GM12878 (cell line): ENCODE data around the gene CNIH2. TPM values are rescaled to one million over a fixed set of nuclear protein-coding genes. Genes with fewer than 3 reads are reported as not detected.

ENCODE experiments used
- ATAC-seq: fragments of 200-7000 bp; cut with Tn5 transposase; 3 replicates; pipeline ENCODE4 v1.9.1; 2020; ENCODE audit warnings: mild to moderate bottlenecking, moderate library complexity
- BruUV-seq: library from RNA; stranded (reverse); fragments of 400-500 nt; replicated peaks from 2 replicates; lab custom pipeline; 2021; lab: Mats Ljungman, UMichigan
- CTCF ChIA-PET: fragments of 300-600 bp; sonication (Branson Sonifier 250); formaldehyde crosslinking; extraction: SDS; loops from one replicate; lab custom pipeline; 2021; ENCODE audit warnings: inconsistent platforms; lab: Yijun Ruan, JAX
- POLR2A ChIA-PET: fragments of 350-600 bp; formaldehyde crosslinking; extraction: SDS; loops from one replicate; lab custom pipeline; 2021; ENCODE audit warnings: inconsistent platforms; lab: Charles Lee
- RAD21 ChIA-PET: fragments of 300-600 bp; sonication (Branson Sonifier 250); formaldehyde crosslinking; loops from one replicate; lab custom pipeline; 2023; ENCODE audit warnings: antibody characterized with exemption; ENCODE audit not compliant: unreplicated experiment; lab: Charles Lee
- SMC1A ChIA-PET: fragments of 300-600 bp; sonication (Branson Sonifier 250); formaldehyde crosslinking; loops from one replicate; lab custom pipeline; 2023; ENCODE audit not compliant: unreplicated experiment, uncharacterized antibody; lab: Charles Lee
- DNase-seq: peaks from one replicate; pipeline ENCODE4 v3.0.0-alpha.2; 2011; ENCODE audit warnings: low read depth, low spot score
- FAIRE-seq: peaks from 3 replicates; lab custom pipeline; 2011; peaks lifted over from hg19 to GRCh38; lab: Jason Lieb, UNC
- H2AFZ ChIP-seq: 2 replicates; pipeline ENCODE4 v1.6.0; 2011; ENCODE audit warnings: low read depth, low read length, control low read depth; ENCODE audit not compliant: control insufficient read depth
- H3K27ac ChIP-seq: 2 replicates; pipeline ENCODE4 v1.5.1; 2011; ENCODE audit warnings: control low read depth; ENCODE audit not compliant: control insufficient read depth, insufficient read depth
- H3K27me3 ChIP-seq, 2 experiments: replicated peaks in 1 of 2; 2 replicates each; pipeline versions ENCODE4 v1.6.0 to v1.6.1; 2011; ENCODE audit warnings: low read length in 1 of 2; ENCODE audit not compliant: control insufficient read depth in 2 of 2, insufficient read depth in 2 of 2
- H3K36me3 ChIP-seq, 2 experiments: 2 replicates each; pipeline ENCODE4 v1.5.1; 2011; ENCODE audit warnings: low read length in 1 of 2; ENCODE audit not compliant: control insufficient read depth in 2 of 2, insufficient read depth in 2 of 2
- H3K4me1 ChIP-seq: 2 replicates; pipeline ENCODE4 v1.6.1; 2011; ENCODE audit warnings: mild to moderate bottlenecking, low read length, moderate library complexity, mixed read lengths; ENCODE audit not compliant: control insufficient read depth, insufficient read depth
- H3K4me2 ChIP-seq: 2 replicates; pipeline ENCODE4 v1.6.0; 2011; ENCODE audit warnings: control low read depth; ENCODE audit not compliant: control insufficient read depth, insufficient read depth
- H3K4me3 ChIP-seq: fragments of 200-600 bp; sonication (generic); 2 replicates; pipeline ENCODE4 v1.5.1; 2016
- H3K79me2 ChIP-seq: 2 replicates; pipeline ENCODE4 v1.6.0; 2011; ENCODE audit warnings: low read length; ENCODE audit not compliant: control insufficient read depth, insufficient read depth
- H3K9ac ChIP-seq: 2 replicates; pipeline ENCODE4 v1.8.0; 2011; ENCODE audit warnings: low read length, control low read depth, mixed read lengths; ENCODE audit not compliant: control insufficient read depth, insufficient read depth
- H3K9me3 ChIP-seq: replicated peaks from 3 replicates; pipeline ENCODE4 v1.5.1; 2011; ENCODE audit warnings: mild to moderate bottlenecking, low read length; ENCODE audit not compliant: control insufficient read depth, insufficient read depth
- H4K20me1 ChIP-seq: 2 replicates; pipeline ENCODE4 v1.6.0; 2011; ENCODE audit not compliant: control insufficient read depth, insufficient read depth
- BCL11A ChIP-seq: IDR thresholded peaks from 2 replicates; pipeline ENCODE4 v1.6.1; 2011; ENCODE audit warnings: low read depth, low read length
- HDAC2 ChIP-seq: fragments of 200-600 bp; sonication (generic); IDR thresholded peaks from 2 replicates; pipeline ENCODE4 v1.6.1; 2017
- NBN ChIP-seq: fragments of 450-650 bp; IDR thresholded peaks from 2 replicates; pipeline ENCODE4 v1.6.1; 2016
- NFYB ChIP-seq: IDR thresholded peaks from 2 replicates; pipeline ENCODE4 v1.6.1; 2011; ENCODE audit warnings: low read depth, mild to moderate bottlenecking, low read length, improper control_type of control experiment, moderate library complexity; ENCODE audit not compliant: insufficient read depth
- RCOR1 ChIP-seq: conservative IDR thresholded peaks from 2 replicates; pipeline ENCODE4 v1.6.1; 2012; ENCODE audit warnings: low read depth, low read length, improper control_type of control experiment
- RELA ChIP-seq: fragments of 450-650 bp; IDR thresholded peaks from 2 replicates; pipeline ENCODE4 v1.8.0; 2014; ENCODE audit warnings: borderline replicate concordance; ENCODE audit not compliant: partially characterized antibody
- SP1 ChIP-seq: IDR thresholded peaks from one replicate; pipeline ENCODE4 v1.6.1; 2011; ENCODE audit warnings: low read depth, low read length
- WGBS: methylation state at CpG from one replicate; pipeline ENCODE4 v1.1.6; 2016; ENCODE audit warnings: low lambda C conversion rate; ENCODE audit not compliant: insufficient replicate concordance, insufficient coverage; ENCODE audit errors: missing lambda C conversion rate; 5-methylcytosine and 5-hydroxymethylcytosine counted together
- in situ Hi-C: fragments of 300-500 bp; cut with MboI; formaldehyde crosslinking; loops from 9 replicates; pipeline ENCODE4 v1.14.3; 2018; ENCODE audit warnings: mixed read lengths
- intact Hi-C: fragments of 100-400 bp; cut with micrococcal nuclease; formaldehyde crosslinking; loops from one replicate; pipeline ENCODE4 v1.14.2; 2022; ENCODE audit not compliant: unreplicated experiment
- polyA plus RNA-seq, 11 experiments: library from polyadenylated mRNA; depleted of rRNA in 4 of 11; unstranded in 6 of 11; stranded (reverse) in 5 of 11; fragments of >200 nt; fragmentation: Nextera tagmentation in 4 of 11; fragmentation: Illumina TruSeq in 1 of 11; extraction: Ambion mirVana in 4 of 11; extraction: Trizol in 1 of 11; gene quantifications; 1 replicate in 1 of 11; 2 replicates in 10 of 11; pipeline versions ENCODE4 v1.2.1 to v1.2.3, GENCODE V29; 2011 to 2016; ENCODE audit warnings: inconsistent platforms in 2 of 11, missing spikeins in 2 of 11, low read depth in 1 of 11
- total RNA-seq, 4 experiments: library from RNA; depleted of rRNA in 3 of 4; stranded (reverse); fragments of >200 nt in 3 of 4; fragmentation: Illumina TruSeq in 1 of 4; extraction: Trizol in 1 of 4; gene quantifications; 2 replicates each; pipeline versions ENCODE4 v1.2.1 to v1.2.3, GENCODE V29; 2013 to 2021
- TF ChIP-seq, protein P1 (sequence below): fragments of 450-650 bp; IDR thresholded peaks from 2 replicates; pipeline ENCODE4 v1.6.1; 2014; ENCODE audit warnings: mild to moderate bottlenecking
- TF ChIP-seq, protein P2 (sequence below), 3 experiments: IDR thresholded peaks in 2 of 3; conservative IDR thresholded peaks in 1 of 3; 2 replicates each; pipeline ENCODE4 v1.5.1; 2011; ENCODE audit warnings: low read depth in 3 of 3, low read length in 3 of 3, mild to moderate bottlenecking in 3 of 3, control low read depth in 2 of 3, moderate library complexity in 2 of 3, inconsistent platforms in 1 of 3, mixed read lengths in 1 of 3; ENCODE audit not compliant: control insufficient read depth in 2 of 3, insufficient read depth in 1 of 3; ENCODE audit errors: extremely low read depth in 1 of 3
- TF ChIP-seq, protein P3 (sequence below): fragments of 450-650 bp; IDR thresholded peaks from 2 replicates; pipeline ENCODE4 v1.6.1; 2017; ENCODE audit warnings: borderline replicate concordance
- TF ChIP-seq, protein P4 (sequence below): fragments of 450-650 bp; conservative IDR thresholded peaks from 2 replicates; pipeline ENCODE4 v1.6.1; 2017; ENCODE audit warnings: mild to moderate bottlenecking, moderate library complexity
- TF ChIP-seq, protein P5 (sequence below): IDR thresholded peaks from 2 replicates; pipeline ENCODE4 v1.6.1; 2012; ENCODE audit warnings: mild to moderate bottlenecking, low read depth, low read length

CNIH2 gene
- total and polyA plus RNA-seq, 10 of the 15 experiments (the other 5 are each of a cell fraction or from before 2014, with no cell fraction given), result 0.07 to 1.3 (median 0.68) TPM; not detected in 2

DNA sequence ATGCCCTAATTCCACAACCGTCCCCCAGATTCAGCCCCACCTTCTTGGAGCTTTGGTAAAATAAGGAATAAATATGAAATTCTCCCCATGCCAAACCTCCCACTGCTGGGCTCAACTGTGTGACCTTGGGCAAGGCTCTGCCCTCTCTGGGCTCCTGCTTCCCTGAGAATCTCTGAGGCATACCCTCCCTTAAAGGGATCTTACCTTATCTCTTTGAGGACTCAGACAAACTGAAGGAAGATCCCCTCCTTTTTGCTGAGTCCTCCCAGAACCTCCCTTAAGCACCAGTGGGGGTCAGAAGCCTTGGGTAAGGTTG lies 36.2 kb downstream of the CNIH2 start:
- no peak for DNase-seq
- Histone ChIP-seq H2AFZ (no peak overlapping the region), H3K9me3 (no peaks in the 10 kb centered on the region), H3K79me2 (no peaks in the 10 kb centered on the region), H3K36me3 (no peaks in the 10 kb centered on the region), H3K4me2 (no peak overlapping the region), H3K4me3 (no peak overlapping the region), H3K27me3 (no peaks in the 10 kb centered on the region; a peak in 1 of 4 replicates), H3K9ac (no peak overlapping the region), H3K27ac (no peak overlapping the region), H4K20me1 (no peaks in the 10 kb centered on the region), H3K4me1 (peaks cover 18% of the 10 kb centered on the region)
- no TSS peak for BruUV-seq
- intact Hi-C loops, result no loop called here
- no peak for FAIRE-seq
- in situ Hi-C loops, result no loop called here
- RAD21 ChIA-PET, result interaction anchor here (1.7 kb wide), 1 partner anchor 13 kb away, joined by 4 read pairs; no protein-coding TSS in a partner anchor
- 100% methylated on average over 1 of the region's 1 CpG for WGBS
- CTCF ChIA-PET, result interaction anchor here (6.1 to 6.3 kb wide), 2 partner anchors 17 to 73 kb away, joined by 96 to 166 read pairs; no protein-coding TSS in a partner anchor
- SMC1A ChIA-PET, result no interaction called here
- POLR2A ChIA-PET, result no interaction called here
- no peak for ATAC-seq
- TF ChIP-seq NFYB (no peak), HDAC2 (no peak), RELA (no peak), SP1 (no peak), BCL11A (no peak), NBN (no peak), RCOR1 (no peak)
- TF ChIP-seq, protein P1, sequence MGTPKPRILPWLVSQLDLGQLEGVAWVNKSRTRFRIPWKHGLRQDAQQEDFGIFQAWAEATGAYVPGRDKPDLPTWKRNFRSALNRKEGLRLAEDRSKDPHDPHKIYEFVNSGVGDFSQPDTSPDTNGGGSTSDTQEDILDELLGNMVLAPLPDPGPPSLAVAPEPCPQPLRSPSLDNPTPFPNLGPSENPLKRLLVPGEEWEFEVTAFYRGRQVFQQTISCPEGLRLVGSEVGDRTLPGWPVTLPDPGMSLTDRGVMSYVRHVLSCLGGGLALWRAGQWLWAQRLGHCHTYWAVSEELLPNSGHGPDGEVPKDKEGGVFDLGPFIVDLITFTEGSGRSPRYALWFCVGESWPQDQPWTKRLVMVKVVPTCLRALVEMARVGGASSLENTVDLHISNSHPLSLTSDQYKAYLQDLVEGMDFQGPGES, result no peak
- TF ChIP-seq, protein P2, sequence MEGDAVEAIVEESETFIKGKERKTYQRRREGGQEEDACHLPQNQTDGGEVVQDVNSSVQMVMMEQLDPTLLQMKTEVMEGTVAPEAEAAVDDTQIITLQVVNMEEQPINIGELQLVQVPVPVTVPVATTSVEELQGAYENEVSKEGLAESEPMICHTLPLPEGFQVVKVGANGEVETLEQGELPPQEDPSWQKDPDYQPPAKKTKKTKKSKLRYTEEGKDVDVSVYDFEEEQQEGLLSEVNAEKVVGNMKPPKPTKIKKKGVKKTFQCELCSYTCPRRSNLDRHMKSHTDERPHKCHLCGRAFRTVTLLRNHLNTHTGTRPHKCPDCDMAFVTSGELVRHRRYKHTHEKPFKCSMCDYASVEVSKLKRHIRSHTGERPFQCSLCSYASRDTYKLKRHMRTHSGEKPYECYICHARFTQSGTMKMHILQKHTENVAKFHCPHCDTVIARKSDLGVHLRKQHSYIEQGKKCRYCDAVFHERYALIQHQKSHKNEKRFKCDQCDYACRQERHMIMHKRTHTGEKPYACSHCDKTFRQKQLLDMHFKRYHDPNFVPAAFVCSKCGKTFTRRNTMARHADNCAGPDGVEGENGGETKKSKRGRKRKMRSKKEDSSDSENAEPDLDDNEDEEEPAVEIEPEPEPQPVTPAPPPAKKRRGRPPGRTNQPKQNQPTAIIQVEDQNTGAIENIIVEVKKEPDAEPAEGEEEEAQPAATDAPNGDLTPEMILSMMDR (IDR thresholded peaks at IDR 0.05 in 2 of 3, conservative IDR thresholded peaks at IDR 0.05 in 1 of 3; ENCODE audit: control insufficient read depth in 2 of 3, extremely low read depth in 1 of 3, insufficient read depth in 1 of 3, low read depth in 3 of 3, low read length in 3 of 3), result no peak
- TF ChIP-seq, protein P3, sequence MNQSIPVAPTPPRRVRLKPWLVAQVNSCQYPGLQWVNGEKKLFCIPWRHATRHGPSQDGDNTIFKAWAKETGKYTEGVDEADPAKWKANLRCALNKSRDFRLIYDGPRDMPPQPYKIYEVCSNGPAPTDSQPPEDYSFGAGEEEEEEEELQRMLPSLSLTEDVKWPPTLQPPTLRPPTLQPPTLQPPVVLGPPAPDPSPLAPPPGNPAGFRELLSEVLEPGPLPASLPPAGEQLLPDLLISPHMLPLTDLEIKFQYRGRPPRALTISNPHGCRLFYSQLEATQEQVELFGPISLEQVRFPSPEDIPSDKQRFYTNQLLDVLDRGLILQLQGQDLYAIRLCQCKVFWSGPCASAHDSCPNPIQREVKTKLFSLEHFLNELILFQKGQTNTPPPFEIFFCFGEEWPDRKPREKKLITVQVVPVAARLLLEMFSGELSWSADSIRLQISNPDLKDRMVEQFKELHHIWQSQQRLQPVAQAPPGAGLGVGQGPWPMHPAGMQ, result no peak
- TF ChIP-seq, protein P4, sequence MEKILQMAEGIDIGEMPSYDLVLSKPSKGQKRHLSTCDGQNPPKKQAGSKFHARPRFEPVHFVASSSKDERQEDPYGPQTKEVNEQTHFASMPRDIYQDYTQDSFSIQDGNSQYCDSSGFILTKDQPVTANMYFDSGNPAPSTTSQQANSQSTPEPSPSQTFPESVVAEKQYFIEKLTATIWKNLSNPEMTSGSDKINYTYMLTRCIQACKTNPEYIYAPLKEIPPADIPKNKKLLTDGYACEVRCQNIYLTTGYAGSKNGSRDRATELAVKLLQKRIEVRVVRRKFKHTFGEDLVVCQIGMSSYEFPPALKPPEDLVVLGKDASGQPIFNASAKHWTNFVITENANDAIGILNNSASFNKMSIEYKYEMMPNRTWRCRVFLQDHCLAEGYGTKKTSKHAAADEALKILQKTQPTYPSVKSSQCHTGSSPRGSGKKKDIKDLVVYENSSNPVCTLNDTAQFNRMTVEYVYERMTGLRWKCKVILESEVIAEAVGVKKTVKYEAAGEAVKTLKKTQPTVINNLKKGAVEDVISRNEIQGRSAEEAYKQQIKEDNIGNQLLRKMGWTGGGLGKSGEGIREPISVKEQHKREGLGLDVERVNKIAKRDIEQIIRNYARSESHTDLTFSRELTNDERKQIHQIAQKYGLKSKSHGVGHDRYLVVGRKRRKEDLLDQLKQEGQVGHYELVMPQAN, result no peak
- TF ChIP-seq, protein P5, sequence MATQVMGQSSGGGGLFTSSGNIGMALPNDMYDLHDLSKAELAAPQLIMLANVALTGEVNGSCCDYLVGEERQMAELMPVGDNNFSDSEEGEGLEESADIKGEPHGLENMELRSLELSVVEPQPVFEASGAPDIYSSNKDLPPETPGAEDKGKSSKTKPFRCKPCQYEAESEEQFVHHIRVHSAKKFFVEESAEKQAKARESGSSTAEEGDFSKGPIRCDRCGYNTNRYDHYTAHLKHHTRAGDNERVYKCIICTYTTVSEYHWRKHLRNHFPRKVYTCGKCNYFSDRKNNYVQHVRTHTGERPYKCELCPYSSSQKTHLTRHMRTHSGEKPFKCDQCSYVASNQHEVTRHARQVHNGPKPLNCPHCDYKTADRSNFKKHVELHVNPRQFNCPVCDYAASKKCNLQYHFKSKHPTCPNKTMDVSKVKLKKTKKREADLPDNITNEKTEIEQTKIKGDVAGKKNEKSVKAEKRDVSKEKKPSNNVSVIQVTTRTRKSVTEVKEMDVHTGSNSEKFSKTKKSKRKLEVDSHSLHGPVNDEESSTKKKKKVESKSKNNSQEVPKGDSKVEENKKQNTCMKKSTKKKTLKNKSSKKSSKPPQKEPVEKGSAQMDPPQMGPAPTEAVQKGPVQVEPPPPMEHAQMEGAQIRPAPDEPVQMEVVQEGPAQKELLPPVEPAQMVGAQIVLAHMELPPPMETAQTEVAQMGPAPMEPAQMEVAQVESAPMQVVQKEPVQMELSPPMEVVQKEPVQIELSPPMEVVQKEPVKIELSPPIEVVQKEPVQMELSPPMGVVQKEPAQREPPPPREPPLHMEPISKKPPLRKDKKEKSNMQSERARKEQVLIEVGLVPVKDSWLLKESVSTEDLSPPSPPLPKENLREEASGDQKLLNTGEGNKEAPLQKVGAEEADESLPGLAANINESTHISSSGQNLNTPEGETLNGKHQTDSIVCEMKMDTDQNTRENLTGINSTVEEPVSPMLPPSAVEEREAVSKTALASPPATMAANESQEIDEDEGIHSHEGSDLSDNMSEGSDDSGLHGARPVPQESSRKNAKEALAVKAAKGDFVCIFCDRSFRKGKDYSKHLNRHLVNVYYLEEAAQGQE, result no peak
